DMS153 (cell line): Measurements from ENCODE around the gene CFAP77.
A peak's percentile ranks its signal among the peaks of the same experiment; 100 is the strongest.
"Not testable (repeated sequence)": the region's sequence is repeated elsewhere in the genome, so short reads cannot be mapped to it uniquely, and the experiment has no call there.

ENCODE experiments used
- DNase-seq: peaks from one replicate; lab custom pipeline; 2025; lab: John Stamatoyannopoulos, UW

CFAP77 gene

DNA sequence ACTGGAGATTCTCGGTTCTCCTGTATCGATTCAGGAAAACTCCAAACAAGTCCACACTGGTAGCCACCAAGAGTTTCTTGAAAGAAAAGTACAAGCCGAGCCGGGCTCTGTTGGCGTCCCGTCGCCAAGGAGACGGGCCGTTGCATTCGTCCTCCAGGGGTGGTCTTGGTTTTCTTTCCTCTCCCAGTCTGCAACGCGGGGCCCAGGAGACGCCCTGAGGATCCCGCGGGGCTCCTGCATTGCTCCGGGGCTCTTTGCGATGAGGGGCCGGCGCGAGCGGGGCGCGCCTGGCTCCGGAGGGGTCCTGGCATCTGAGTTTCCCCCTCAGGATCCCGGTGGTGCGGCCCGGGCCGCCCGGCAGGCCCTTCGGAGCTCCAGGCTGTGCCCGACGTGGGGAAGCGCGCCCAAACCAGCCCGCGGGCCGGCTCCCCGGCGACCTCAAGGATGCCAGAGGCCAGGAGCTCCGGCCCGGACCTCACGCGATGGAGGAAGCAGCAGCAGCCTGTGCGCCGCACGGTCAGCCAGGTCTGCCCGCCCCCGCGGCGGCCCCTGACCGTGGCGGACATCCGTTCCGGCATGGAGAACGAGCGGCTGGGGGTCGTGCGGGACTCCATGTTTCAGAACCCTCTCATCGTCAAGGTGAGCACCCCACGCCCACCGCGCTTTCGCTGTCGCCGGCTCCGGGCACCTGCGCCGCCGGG lies at the start of gene CFAP77:
Gene CFAP77, plus strand, starts transcription at position 384 of the 701 bp plus-strand sequence. Its CDS starts 61 bp downstream, at position 445.
- no peak for DNase-seq

DNA sequence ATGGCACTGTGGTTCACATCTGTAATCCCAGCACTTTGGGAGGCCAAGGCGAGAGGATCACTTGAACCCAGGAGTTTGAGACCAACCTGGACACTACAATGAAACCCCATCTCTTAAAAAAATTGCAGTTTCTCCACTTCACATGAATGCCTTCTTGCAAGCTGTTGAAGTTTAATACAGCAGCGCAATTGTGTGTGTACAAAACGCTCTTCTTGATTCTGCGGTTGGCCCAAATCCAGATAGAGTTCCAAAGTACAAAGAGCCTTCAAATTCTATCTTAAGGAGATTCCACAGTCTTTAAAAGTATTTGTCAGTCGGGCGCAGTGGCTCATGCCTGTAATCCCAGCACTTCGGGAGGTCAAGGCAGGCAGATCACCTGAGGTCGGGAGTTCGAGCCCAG lies 45.9 kb upstream of the CFAP77 start:
- DNase-seq: no peak

DNA sequence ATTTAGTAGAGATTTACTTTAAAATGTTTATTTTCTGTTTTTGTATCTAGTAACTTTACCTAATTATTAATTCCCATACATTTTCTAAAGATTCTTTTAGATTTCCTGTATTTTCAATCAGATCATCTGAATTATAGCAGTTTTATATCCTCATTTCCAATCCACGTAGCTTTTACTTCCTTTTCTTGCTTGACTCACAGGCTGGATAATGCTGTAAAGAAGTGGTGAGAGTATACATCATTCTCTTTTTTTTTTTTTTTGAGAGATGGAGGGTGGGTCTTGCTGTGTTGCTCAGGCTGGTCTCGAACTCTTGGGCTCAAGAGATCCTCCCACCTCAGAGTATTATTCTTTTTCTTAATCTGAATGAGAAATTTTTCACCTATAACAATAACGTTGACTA lies 44.0 kb upstream of the CFAP77 start:
- DNase-seq: no peak

GRCh38 chr9:132366481-132366880 lies 43.5 kb upstream of the CFAP77 start:
- no peak for DNase-seq

DNA sequence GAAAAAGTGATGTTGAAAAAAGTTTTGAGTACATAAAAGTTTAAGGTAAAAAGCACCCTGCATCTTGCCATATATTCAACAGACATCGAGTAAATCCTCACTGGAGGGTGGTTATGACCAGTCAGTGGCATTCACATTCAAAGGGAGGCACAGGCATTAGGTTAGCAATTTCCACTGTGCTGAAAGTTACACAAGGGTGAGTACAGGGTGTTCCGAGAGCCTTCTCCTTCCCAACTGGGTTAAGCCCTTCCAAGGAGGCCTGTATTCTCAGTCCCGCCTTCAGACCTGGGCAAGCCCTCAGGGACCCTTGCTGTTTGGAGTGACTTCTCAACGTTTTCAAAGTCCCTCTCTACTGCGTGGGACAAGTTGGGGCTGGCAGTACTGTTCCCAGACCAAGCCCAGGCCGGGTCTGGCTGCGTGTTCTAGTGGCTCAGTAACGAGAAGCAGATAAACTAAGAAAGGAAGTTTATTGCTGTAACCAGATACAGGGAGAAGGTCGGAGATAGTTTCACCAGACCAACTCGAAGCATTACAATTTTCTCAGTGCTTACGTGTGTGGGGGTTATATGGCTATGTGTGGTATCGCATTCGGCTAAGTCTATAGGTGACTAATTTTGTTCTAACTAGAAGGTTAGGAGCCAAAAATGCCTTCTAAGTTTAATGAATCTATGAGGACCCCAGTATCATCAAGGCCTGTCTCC lies 42.2 kb upstream of the CFAP77 start:
- no peak for DNase-seq

DNA sequence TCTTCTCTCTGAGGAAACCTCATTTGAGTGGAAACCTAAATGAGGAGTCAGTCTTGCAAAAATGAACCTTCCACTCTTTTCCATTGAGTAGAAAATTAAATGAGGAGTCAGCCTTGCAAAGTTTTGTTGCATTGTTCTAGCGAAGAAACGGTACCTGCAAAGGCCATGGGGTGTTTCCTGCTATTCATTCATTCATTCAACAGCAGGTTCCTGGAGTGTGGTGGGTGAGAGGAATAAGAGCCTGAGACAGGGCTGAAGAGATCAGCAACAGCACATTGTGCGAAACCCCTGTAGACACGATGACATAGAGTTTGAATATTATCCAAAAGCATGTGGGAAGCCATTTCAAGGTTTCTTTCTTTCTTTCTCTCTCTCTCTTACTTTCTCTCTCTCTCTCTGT lies 40.6 kb upstream of the CFAP77 start:
- DNase-seq: no peak

DNA sequence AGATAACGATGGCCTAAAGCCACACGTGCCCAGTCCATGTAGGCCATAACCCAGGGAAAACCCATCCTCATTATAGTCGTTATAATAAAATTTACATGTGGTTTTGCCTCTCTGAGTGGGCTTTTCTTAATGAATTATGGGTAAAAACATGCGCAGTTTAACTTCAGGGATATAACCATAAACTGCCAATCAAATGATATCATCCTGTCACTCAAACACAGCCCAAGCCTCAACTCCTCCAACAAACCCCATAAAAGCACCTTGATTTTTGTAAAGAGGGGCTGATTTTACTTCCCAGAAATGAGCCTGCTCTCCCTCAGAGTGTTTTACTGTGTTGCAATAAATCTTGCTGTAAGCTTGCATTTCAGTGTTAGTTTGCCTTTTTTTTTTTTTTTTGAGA lies 39.4 kb upstream of the CFAP77 start:
- DNase-seq: no peak

DNA sequence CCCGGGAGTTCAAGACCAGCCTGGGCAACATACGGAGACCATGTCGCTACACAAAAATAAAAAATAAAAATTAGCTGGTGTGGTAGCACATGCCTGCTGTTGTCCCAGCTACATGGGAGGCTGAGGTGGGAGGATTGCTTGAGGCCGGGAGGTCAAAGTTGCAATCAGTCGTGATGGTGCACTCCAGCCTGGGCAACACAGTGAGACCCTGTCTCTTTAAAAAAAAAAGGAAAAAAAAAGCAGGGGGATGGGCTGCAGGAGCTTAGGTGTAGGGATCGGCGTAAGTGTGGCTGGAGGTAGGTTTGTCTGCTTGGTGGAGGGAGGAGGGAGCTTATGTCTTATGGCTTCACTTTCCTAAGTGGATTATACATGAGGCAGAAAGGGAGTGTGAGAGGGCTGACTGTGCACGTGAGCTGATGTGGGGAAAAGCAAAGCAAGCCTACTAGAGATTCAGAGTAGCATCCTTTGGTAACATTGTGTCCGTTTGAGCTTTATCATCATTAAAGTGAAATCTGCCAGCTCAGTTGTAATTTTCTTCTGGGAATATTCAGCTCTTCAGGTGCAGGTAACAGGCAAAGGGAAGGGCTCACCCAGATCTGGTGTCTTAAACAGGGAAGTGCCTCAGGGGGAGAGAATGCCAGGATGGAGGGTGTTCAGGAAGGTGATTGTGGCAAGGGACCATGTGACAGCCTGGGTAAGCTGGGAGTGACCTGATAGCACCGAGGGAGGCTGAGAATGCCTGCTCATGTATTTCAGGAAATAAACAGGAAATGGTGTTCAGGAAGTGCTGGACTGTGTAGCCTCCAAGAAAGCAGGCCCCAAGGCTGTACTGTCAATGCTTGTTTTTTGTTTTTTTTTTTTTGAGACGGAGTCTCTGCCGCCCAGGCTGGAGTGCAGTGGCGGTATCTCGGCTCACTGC lies 37.6 kb upstream of the CFAP77 start:
- DNase-seq: peak; percentile 58

GRCh38 chr9:132377769-132378168 lies 32.2 kb upstream of the CFAP77 start:
- not testable (repeated sequence) for DNase-seq

- DNase-seq: not testable (repeated sequence)
Observed at GRCh38 chr9:132378416-132378815, 31.6 kb upstream of the CFAP77 start.

GRCh38 chr9:132381966-132382541 lies 28.0 kb upstream of the CFAP77 start:
- DNase-seq: no peak

DNA sequence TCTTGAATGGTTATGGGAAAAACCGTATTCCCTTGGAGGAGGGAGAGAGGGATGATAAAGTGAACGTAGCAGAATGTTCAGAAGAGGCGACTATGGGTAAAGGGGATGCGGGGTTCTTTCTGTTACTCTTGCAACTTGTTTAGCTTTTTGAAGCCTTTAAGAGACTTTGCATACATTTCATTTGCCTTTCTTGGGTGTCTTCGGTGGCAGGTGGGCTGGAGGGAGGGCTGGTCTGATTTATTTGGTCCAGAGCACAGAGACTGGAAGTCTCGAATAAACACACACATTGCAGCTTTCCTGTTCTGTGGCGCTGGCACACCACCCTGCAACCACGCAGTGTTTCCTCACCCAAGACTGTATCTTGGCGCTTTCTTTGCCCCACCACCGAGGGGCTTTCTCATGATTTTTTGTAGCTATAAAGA lies 26.5 kb upstream of the CFAP77 start:
- no peak for DNase-seq

- no peak for DNase-seq
Observed at GRCh38 chr9:132384376-132384775, 25.6 kb upstream of the CFAP77 start.

DNA sequence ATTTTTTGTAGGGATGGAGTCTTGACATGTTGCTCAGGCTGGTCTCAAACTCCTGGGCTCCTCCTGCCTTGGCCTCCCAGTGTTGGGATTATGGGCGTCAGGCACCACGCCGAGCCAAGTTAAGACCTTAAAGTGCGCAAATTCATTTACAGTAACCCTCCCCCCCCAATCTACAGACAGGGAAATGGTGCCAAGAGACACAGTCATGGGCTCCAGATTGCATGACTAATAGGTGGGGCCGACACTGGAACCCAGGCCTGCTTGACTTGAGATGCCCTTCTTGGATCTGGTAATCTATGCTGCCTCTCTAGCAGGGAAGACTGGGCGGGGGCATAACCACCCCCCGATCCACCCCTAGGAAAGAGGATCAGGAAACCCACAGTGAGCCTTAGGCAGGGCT lies 22.9 kb upstream of the CFAP77 start:
- DNase-seq: no peak

GRCh38 chr9:132390966-132391365 lies 19.0 kb upstream of the CFAP77 start:
- DNase-seq: no peak

DNA sequence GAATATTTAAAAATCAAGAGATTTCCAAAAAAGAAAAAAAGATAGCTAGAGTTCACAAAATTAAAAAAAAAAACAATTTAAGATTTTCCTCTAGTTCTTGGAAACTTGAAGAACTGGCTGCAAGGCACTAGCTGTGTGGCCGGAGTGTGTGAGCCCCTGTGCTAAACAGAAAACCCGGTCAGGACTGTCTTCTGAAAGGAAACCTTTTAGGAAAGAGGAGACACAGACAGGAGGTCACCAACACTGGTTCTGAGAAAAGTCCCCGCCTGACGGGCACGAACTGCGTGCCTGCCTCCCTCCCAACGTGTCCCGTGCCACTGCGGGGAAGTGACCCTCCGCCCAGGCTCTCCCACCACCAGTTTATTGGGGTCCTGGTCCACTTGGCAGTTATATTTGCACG lies 18.6 kb upstream of the CFAP77 start:
- no peak for DNase-seq

GRCh38 chr9:132395560-132395959 lies 14.5 kb upstream of the CFAP77 start:
- no peak for DNase-seq

DNA sequence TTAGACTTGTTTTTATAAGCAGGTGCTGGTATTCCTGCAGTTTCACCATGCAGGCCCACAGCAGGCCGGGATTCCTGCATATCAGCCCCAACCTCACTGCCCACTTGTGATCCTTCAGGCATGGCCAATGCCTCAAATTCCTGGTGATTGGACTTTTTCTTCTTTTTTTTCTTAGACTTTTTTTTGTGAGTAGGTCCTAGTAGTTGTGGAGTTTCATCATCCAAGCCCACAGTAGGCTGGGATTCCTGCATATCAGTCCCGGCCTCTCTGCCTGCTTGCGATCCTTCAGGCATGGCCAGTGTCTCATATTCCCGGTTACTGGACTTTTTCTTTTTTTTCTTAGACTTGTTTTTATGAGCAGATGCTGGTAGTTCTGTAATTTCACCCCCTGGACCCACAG lies 8.2 kb upstream of the CFAP77 start:
- no peak for DNase-seq

- no peak for DNase-seq
Observed at GRCh38 chr9:132404228-132404881, 5.7 kb upstream of the CFAP77 start.

DNA sequence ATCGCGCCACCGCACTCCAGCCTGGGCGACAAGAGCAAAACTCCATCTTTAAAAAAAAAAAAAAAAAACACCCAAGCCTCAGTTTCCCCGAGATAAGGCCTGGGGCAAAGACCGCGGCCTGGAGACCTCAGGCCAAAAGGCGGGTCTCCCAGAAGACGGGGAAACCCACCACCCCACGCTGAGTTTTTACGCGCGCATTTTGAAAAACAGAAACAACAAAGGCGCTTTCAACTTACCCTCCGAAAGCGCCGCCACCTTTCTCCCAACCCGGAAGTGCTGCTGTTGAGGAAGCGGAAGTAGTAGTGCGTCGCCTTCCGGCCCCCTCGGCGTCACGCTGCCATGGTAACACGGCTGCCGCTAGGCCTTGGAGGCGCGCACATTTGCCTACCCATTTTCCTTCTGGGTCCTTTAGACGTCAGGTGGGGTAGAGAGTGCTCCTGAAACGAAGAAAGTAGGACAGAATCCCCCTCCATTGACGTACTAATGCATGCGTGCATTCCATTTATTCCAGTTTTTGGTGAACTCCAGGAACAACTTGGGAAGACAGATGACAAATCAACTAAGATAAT lies 3.4 kb upstream of the CFAP77 start, which contains the start of gene TTF1:
Gene TTF1, minus strand, starts transcription at position 287 of the 569 bp plus-strand sequence. CDS start 4,019 bp downstream, outside the sequence.
- peak; percentile 86 for DNase-seq

GRCh38 chr9:132407196-132407595 lies 2.8 kb upstream of the CFAP77 start:
- DNase-seq: no peak
